Fibroblast of peridontal ligament (primary cell): ENCODE measurements around the gene RNASE7.

ENCODE experiments used
- DNase-seq: peaks from one replicate; pipeline ENCODE4 v3.0.0-alpha.2; 2010; ENCODE audit errors: extremely low read depth

Gene RNASE7

DNA sequence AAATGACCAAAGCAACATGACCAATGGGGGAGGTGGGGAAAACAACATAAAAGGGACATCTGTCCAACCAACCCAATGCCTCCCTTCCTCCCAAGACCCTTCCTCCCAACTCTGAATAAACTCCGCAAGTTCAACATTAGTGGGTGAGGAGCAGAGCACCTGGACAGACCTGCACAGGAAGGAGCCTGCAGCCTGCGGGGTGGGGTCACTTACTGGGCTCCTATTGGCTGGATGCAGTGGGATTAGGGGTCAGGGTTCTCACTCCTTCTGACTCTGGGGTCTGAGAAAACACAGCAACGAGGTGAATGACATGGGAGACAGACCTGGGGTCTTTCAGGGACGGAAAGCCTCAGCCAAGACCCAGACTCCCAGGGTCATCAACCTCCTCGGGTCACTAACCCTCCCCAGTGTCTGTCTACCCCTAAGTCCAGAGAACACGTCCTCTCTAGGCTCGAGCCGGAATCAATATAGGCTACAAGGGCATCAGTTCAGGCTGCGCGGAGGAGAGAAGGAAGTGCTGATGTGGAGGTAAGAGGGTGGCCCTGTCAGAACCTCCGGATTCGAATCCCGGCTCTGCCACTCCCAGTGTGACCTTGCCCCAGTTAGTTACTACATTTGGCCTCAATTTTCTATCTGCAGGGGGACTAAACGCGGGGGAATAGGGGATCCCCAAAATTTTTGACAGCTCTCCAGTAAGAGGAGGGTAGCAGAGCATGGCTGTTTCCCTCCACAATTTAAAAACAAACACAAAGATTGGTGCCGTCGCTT is 18.2 kb upstream of the RNASE7 start:
- no peak for DNase-seq

GRCh38 chr14:21024585-21025370 is 17.4 kb upstream of the RNASE7 start, which contains the start of gene NDRG2:
Gene NDRG2 (minus strand): TSS chr14:21025061. CDS start chr14:21023315, 1,746 bp downstream.
- no peak for DNase-seq

DNA sequence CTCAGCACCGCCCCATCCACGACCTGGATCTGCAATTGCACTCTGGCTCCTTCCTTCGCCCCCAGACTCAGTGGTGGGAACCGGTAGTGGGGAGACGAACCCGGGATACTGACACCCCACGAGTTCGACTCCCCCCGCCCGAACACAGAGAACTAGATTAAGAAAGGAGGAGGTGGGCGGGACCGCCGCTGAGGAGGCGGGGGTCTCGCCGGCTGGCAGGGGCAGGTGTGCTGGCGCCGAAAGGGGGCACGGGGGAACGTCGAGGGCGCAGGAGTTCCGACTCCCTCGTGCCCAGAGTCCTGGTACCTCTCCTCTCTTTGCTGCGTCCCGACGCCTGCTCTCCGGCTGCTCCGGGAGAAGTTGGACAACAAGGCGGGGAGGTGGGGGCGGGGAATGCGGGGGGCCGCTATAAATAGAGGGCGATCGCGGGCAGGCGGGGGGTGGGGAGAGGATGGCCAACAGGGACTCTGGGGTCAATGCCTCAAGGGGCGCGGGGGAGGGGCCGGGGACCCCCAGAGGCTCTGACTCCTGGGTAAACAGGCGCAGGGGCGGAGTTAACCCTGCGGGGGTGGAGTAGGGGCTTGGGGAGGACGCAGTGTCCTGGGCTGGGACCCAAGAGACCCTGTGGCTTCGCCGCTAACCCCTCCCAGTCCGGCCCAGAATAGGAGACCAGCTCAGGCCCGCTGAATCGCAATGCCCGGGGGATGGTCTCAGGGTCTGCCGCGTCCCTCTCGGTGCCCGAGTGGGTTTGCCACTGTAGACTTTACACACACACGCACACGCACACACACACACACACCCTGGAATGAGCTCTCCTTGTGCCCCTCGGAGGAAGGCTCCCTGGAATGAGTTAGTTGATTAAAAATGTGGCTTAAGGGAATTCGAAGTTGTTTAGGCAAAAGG is 16.5 kb upstream of the RNASE7 start:
- DNase-seq, result no peak

- DNase-seq, result no peak
Measured at GRCh38 chr14:21026274-21026987, 15.7 kb upstream of the RNASE7 start.

- no peak for DNase-seq
Measured at GRCh38 chr14:21026988-21027315, 15.2 kb upstream of the RNASE7 start.

- DNase-seq, result no peak
Measured at GRCh38 chr14:21029917-21030316, 12.2 kb upstream of the RNASE7 start, which contains the start of gene TPPP2. Gene TPPP2 (plus strand): TSS chr14:21030217. CDS start chr14:21030582, 365 bp downstream.

GRCh38 chr14:21030531-21030930 is 11.6 kb upstream of the RNASE7 start:
- no peak for DNase-seq

- DNase-seq, result no peak
Measured at GRCh38 chr14:21032326-21033132, 9.6 kb upstream of the RNASE7 start.

- DNase-seq, result no peak
Measured at GRCh38 chr14:21033133-21033698, 8.9 kb upstream of the RNASE7 start.

DNA sequence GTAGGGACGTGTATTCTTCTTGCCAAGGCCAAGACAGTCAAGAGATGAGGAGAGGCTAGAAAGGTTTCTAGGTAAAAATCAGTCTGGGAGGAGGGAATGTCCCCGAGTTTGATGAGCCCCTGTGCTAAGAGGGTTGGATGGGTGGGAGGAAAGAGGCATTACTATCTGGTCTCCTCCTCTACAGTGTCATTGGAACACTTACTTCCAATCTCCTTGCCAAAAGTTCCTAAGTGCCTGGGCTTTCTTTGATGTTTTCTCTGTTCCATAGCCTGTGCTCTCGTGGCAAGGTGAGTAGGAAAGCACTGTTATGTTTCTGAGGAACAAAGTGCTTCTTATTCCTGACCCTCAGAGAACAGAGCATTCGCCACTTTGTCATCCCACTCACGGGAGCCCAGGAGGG is 7.5 kb upstream of the RNASE7 start, which contains the start of gene RNASE13:
RNASE13 (minus strand) TSS at position 101 of the 400 bp plus-strand sequence. CDS start 519 bp downstream, outside the sequence.
- DNase-seq, result no peak

DNA sequence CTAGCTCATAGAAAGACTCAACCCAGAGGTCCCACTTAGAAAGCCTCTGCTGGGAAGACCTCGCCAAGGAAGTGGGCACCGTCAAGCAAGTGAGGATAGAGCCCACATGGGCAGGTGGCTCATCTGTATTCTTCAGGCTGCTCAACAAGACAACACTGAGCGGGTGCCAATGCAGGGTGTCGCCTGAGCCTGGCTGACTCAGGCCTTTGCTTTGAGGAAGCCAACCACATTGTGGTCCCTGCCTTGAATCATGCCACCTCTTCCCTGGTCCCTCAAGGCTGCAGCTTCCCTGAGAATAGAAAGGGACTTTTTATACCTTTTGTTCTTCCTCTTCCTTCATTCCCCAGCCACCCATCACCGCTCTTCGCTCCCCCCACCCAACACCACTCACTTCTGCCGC is 5.4 kb upstream of the RNASE7 start:
- no peak for DNase-seq

DNA sequence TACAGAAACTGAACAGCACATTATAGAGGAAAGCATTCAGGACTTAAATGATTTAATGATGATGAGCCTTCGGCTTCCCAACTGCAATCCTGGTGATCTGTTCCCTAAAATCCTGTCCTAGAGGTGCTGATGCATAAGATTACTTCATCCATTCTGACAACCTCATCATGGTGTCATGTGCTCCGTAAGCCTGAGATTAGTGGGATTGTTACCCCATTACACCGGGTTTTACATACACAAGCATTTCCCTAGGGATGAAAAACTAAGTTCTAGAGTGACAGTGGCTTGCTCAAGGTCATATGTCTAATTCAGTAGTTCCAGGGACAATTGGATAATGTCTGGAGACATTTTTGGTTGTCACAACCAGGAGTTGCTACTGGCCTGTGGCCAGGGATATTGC is 5.0 kb upstream of the RNASE7 start:
- no peak for DNase-seq

DNA sequence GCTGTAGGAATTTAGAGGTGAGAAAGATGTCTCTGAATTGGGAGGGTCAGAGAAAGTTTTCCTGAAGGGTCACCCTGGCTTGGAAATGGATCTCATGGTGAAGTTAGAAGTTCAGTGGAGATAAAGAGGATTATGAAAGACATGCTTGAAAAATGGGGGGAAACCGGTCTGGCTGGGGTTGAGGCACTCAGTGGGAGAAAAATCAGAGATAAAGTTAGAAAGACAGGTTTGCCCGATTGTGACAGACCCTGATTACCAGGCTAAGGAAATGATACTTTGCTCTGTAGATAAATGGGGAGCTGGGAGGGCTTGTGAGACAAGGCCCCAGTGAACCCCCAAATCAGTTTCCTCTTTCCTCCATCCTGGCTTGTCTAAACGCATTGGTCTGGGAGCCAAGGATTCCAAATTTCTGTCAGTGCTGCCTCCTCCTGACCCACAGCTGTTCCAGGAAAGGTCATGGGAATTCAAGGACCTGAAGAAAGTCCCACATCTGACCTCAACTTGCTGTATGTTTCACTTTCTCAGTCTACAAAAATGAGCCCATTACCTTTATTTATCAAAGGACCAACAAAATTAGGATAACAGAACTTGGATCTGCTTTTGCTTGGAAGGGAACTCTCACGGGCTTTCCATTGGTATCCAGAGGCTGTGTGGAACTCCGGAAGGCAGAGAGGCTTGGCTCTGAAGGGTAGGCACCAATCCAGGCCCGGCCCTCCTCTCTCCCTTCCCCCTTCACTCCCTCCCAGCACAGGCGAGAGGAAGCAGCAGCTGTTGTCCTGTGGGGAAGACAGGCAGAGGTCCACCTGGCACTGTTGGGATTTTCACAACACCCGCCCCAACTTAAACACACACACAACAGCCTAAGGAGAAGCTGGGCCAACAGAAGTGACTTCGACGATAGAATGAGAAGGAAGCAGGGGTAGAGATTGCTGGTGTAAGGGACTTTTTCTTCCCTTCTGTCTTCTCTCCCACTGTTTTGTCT is 3.4 kb upstream of the RNASE7 start:
- peak; percentile 49 for DNase-seq

DNA sequence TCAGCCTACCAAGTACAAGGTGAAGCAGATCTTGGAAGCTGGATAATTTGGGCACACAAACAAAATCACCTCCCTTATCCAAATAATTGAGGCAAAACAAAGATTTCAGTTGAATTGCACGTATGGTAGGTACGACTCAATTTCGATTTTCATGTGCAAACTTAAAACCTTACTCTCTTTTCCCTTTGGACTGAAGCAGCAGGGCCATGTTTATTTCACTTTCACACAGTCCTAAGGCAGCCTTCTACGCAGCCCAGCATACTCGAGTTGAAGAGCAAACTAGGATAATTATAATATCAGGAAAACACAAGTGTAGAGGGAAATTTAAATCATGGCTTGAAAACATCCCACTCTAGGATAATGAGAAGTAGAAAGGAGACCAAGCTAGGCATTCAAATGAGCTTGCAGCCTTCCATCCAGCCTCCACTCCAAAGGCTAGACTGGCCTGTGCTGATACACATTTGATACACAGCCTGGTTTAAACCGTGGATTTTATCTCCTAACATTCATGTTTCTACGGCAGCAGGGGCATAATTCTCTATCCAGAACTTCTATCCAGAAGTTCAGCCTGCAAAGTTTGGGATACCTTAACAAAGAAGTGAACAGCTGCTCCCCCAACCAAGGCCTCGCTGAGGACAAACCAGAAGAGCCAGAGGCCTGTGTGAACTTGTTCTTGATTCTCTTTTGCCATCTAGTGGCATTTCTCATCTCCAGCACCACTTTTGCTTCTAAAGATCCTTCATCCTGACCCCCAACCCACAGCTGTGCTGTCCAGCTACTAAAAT is 2.4 kb upstream of the RNASE7 start:
- DNase-seq, result peak; percentile 81

GRCh38 chr14:21040370-21040925 is 1.7 kb upstream of the RNASE7 start:
- DNase-seq, result no peak

- DNase-seq, result peak; percentile 15
Measured at GRCh38 chr14:21040941-21041340, 1.2 kb upstream of the RNASE7 start.

- no peak for DNase-seq
Measured at GRCh38 chr14:21042918-21043317, 756 bp downstream of the RNASE7 start.
